Measurements from ENCODE around the gene SLC22A31. TPM values are rescaled to one million over a fixed set of nuclear protein-coding genes. Genes with fewer than 3 reads are reported as not detected.
"Not testable (repeated sequence)": the region's sequence is repeated elsewhere in the genome, so short reads cannot be mapped to it uniquely, and the experiment has no call there.

The SLC22A31 gene
- polyA plus RNA-seq, 1 donor = 2.6 TPM

GRCh38 chr16:89178453-89179147 lies 21.7 kb downstream of the SLC22A31 start:
- DNase-seq = no peak

GRCh38 chr16:89177501-89177900 lies 22.8 kb downstream of the SLC22A31 start:
- no peak for DNase-seq

GRCh38 chr16:89176717-89177116 lies 23.6 kb downstream of the SLC22A31 start:
- no peak for DNase-seq

GRCh38 chr16:89176147-89176690 lies 24.1 kb downstream of the SLC22A31 start:
- no peak for DNase-seq

- no peak for DNase-seq
Observed at GRCh38 chr16:89175280-89176146, 24.8 kb downstream of the SLC22A31 start.

- DNase-seq = no peak
Observed at GRCh38 chr16:89174877-89175276, 25.5 kb downstream of the SLC22A31 start.

- DNase-seq = no peak
Observed at GRCh38 chr16:89174055-89174827, 26.1 kb downstream of the SLC22A31 start.

- DNase-seq = no peak
Observed at GRCh38 chr16:89173174-89173921, 27.0 kb downstream of the SLC22A31 start.

- no peak for DNase-seq
Observed at GRCh38 chr16:89172528-89173173, 27.7 kb downstream of the SLC22A31 start.

GRCh38 chr16:89172171-89172527 lies 28.2 kb downstream of the SLC22A31 start:
- DNase-seq = no peak

- DNase-seq = peak; percentile 84
Observed at GRCh38 chr16:89171216-89172170, 28.8 kb downstream of the SLC22A31 start, which contains the start of gene CDH15. Gene CDH15, plus strand, starts transcription at chr16:89171748. Its CDS starts 84 bp downstream, at chr16:89171832.

GRCh38 chr16:89170346-89171215 lies 29.8 kb downstream of the SLC22A31 start:
- DNase-seq = no peak

- no peak for DNase-seq
Observed at GRCh38 chr16:89169778-89170177, 30.6 kb downstream of the SLC22A31 start.

- no peak for DNase-seq
Observed at GRCh38 chr16:89168381-89169189, 31.8 kb downstream of the SLC22A31 start.

GRCh38 chr16:89167425-89167941 lies 32.9 kb downstream of the SLC22A31 start:
- DNase-seq = peak; percentile 56

GRCh38 chr16:89166696-89167424 lies 33.5 kb downstream of the SLC22A31 start:
- DNase-seq = no peak

GRCh38 chr16:89165681-89165979 lies 34.7 kb downstream of the SLC22A31 start:
- not testable (repeated sequence) for DNase-seq
